SKM-1 treated with dmso at 0.1 percent for 144 hours (cell line): ENCODE results near the gene TMPRSS13.
A peak's percentile ranks its signal among the peaks of the same experiment; 100 is the strongest.

ENCODE experiments used
- DNase-seq: peaks from one replicate; lab custom pipeline; 2025; ENCODE audit not compliant: unreplicated experiment; lab: John Stamatoyannopoulos, UW

TMPRSS13 gene

DNA sequence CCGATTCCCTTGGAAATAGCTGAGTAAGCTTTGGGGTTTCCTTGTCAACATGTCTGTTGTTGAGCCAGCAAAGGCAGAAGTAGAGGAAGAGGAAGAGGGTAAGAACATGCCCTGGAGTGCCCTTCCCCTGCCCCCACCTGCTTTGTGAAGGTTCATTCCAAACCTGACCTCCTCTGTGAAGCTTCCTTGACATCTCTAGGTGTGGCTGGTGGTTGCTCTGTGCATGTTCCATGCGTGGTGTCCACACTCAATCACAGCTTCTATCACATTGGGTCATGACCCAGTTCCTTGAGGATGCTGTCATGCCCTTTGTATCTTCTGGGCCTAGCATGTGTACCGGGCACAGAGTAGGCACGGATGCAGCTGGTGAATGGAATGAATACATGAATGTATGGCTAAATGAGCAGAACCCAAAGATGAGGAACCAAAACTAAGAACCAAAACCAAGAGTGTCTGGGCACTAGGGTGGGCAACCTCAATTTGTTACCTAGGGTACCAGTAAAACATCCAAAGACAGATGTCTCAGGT lies 29.0 kb downstream of the TMPRSS13 start:
- peak; percentile 56 for DNase-seq

GRCh38 chr11:117898059-117898458 lies 31.1 kb downstream of the TMPRSS13 start:
- no peak for DNase-seq

DNA sequence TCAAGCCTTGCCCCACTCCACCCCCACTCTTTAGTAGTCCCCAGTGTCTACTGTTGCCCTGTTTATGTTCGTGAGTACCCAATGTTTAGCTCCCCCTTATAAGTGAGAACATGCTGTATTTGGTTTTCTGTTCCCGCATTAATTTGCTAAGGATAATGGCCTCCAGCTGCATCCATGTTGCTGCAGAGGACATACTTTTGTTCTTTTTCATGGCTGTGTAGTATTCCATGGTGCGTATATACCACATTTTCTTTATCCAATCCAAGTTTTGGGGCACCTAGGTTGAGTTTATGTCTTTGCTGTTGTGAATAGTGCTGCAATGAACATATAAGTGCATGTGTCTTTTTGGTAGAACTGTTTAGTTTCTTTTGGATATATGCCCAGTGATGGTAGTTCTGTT lies 36.6 kb downstream of the TMPRSS13 start:
- no peak for DNase-seq

GRCh38 chr11:117891362-117891761 lies 37.8 kb downstream of the TMPRSS13 start:
- DNase-seq: no peak

DNA sequence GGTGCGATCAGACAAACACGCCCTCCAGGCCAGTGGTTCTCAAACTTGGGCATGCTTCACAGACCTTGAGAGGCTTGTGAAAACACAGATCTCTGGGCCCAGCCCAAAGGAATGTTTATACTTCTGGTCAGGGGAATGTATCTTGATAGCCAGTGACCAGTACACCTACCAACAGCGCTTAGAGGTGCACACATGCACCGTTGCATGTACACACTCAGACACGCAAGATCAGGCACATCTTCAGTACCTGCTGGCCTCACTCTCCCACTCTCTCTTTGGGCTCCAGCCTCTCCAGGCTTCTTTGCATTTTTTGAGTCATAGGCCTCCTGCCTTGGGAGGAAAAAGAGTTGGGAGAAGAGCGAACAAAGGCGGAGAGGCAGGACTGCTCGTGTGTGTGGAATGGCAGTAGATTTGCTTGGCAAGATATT lies 41.0 kb downstream of the TMPRSS13 start:
- no peak for DNase-seq

- no peak for DNase-seq
These were observed 41.6 kb downstream of the TMPRSS13 start for GRCh38 chr11:117887431-117888138.

GRCh38 chr11:117885777-117886176 lies 43.4 kb downstream of the TMPRSS13 start:
- DNase-seq: no peak

- DNase-seq: no peak
These were observed 44.2 kb downstream of the TMPRSS13 start for GRCh38 chr11:117884994-117885393.

DNA sequence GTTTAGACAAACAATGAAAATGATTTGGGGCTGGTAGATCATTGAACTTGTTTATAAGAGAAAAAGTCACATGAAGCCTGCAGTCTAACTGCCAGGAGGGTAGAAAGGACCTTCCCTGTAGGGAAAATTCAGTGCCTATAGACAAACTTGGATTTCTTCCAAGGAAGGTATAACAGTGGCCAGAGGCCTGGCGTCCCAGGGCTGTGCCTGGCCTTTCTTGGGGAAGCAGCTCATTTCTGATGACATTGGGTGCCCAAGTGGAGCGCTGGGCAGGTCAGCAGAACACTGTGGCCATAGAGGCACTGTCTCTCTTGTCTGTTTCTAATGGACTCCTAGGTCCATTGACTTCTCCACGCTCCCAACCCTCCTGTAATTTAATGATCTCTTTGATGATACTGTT lies 46.1 kb downstream of the TMPRSS13 start:
- DNase-seq: no peak

- DNase-seq: no peak
These were observed 46.8 kb downstream of the TMPRSS13 start for GRCh38 chr11:117882311-117882905.

GRCh38 chr11:117881217-117881616 lies 48.0 kb downstream of the TMPRSS13 start:
- DNase-seq: peak; percentile 17

GRCh38 chr11:117879516-117880480 lies 49.4 kb downstream of the TMPRSS13 start:
- no peak for DNase-seq

DNA sequence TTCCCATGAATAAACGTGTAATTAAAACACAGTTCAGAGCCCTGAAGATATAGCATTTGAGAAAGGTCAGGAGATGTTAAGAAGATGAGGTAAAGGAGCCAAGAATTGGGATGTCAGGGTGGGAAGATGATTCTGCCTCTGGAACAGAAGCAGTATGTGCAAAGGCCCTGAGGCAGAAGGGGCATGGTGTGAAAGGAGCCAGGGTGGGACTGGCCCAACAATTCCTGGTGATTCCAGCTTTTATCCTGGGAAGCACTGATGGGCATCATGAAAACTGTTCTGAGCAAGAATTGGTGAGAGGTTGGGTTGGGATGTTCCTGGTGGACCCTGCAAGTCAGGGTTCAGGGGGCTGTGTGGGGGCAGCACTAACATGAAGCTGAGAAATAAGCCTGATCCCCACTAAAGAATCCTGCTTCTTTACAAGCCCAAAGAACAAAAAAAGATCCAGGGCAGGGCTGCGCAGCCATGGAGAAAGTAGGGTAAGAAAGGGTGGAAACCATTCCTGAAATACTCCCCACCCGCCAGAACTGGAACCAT lies 50.2 kb downstream of the TMPRSS13 start:
- DNase-seq: no peak

DNA sequence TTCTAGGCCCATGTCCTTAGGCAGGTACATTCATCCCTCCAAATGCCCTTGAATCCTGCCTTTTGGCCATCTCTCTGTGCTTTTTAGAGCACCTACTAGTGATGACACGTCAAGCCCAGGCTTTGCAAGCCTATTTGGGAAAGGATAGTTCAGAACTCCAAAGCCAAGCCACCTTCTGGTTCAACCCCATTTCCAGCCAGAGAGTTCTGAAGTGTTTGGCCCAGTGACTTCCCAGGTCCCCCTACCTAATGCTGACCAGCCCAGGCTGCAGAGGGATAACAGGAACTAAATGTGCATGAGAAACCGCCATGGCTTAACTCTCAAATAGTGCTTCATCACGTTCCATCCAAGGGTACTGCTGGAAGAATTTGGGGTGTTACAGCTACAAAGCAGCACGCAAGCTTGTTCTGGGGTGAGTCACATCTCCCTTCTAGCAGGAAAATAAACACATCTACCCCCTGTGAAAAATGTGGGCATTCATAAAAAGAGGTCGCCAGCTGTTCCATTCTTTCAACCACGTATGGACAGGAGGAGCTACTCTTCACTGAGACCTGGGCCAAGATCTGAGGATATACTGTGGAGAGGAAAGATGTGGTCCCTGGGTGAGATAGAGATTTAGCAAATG lies 50.8 kb downstream of the TMPRSS13 start:
- no peak for DNase-seq

DNA sequence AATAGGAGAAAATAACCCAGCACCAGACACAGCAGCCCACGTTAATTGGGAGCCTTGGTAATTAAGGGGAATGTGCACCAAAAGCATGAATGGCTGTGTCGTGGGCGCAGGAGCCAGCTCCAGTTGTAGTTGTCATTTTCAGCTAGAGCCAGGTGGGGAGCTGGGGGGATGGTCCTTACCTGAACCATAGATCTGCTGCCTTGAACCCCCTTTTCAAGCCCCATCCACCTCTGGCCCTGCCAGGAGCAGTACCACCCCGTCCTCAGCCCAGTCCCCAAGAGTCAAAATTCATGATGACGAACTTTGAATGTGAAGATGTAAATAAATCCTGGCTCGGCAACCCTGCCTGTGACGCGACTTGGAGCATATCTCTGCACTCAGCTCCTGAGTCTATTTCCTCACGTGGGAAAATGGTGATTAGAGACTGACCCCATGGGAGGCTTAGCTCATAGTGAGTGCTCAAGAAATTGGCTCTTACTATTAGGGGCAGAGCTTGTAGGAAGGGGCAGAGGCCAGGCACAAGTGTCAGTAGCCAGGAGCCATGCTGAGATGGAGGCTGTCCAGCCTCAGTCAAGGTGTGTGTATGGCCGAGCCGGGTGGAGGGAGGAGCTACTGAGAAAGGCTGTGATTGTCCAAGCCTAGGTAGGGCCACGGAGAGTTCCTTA lies 52.0 kb downstream of the TMPRSS13 start:
- DNase-seq: no peak

DNA sequence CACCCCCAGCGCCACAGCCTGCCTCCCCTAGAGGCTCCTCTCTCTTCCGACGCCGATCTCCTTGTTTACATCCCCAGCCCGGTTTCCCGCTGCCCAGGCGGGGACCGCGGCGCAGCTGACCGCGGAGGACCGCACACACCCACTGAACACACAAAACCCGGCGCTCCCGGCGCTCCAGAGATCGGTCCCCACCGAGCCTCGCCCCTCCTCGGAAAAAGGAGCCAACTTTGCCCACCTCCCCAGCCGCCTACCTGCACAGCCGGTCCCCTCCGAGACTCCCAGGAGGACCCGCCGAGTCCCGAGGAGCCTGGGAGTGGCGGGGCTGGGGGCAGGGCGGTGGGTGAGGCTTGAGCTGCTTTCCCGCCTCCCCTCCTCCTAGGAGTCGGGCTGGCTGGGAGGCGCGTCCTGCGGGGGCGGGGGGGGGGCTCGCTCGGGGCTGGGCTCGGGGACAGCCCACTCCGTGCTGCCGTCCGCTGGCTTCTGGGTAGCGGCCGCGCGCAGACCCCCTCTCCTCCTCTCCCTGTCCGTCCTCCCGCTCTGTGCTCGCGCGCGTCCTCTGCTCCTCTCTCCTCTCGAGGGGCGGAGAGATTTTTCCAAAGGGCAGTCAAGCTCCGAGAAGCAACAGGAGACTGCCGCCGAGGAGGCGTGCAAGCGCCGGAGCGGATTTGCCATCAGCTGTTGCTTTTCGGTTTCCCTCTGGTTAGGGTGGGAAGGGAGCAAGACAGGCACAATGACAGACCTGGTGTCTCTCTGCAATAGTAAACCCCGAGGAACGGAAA lies 52.7 kb downstream of the TMPRSS13 start, which contains the start of gene FXYD6:
Gene FXYD6, minus strand, starts transcription at position 318 of the 779 bp plus-strand sequence. CDS start 33,882 bp downstream, outside the sequence.
- DNase-seq: no peak

DNA sequence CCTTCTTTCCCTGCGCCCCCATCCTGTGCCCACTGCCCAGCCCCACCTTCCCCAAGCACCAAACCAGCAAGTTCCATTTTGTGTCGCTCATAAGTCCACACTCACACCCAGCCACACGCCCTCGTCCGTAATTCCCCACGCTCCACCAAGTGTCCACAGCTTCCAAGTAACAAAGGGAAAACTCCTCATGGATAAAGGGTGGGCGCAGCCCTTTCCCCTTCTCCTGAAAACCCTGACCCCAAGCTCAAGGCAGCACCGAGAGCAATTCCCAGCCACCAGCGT lies 53.2 kb downstream of the TMPRSS13 start:
- no peak for DNase-seq

DNA sequence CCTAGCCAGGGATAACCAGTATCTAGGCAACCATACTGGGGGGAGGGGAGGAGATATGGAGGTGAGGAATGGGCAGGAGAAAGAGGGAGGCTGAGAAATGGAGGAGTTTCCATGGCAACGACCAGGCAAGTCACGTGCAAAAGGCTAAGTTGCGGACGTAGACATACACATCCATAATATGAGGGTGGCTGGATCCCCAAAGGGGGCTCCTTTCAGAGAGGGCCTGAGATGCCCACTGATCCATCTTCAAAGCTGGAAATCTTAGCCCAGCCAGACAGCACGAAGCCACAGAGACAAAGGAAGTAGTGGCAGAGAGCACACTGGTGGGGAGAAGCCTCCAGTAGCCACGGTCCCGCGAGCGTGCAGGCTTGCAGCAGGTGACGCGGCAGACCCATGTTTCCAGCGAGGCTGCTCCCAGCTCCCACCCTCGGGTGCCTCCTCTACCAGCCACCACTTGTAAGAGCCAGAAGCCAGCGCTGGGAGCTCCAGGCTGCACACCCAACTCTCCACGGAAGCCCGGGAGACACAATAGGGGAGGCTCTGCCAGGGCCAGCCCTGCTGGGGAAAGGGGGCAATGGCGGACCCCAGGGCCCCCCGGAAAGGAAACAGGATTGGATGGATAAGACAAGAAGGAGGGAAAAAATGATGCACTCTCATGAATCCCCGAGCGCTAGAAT lies 53.7 kb downstream of the TMPRSS13 start:
- DNase-seq: no peak

GRCh38 chr11:117874910-117875381 lies 54.3 kb downstream of the TMPRSS13 start:
- DNase-seq: no peak
